ENCODE measurements around the gene PCDHA1. TPM values are rescaled to one million over a fixed set of nuclear protein-coding genes. Genes with fewer than 3 reads are reported as not detected.

The PCDHA1 gene
- total and polyA plus RNA-seq, 2 of the 13 experiments (the other 11 are each of a cell fraction or from before 2014, with no cell fraction given): not detected

GRCh38 chr5:140967226-140967893 is 181.4 kb downstream of the PCDHA1 start:
- 82% methylated on average over 8 of the region's 34 CpGs for WGBS (ENCODE audit: low lambda C conversion rate)
- H3K27ac ChIP-seq (ENCODE audit: extremely low read length, insufficient read depth, low read length): no peak overlapping the region
- no peaks in the 10 kb centered on the region for H3K36me3 ChIP-seq (replicated peaks in 1 of 2; ENCODE audit: control insufficient read depth in 1 of 2, insufficient read depth in 2 of 2, low read length in 2 of 2)
- no peak overlapping the region for H3K4me2 ChIP-seq (ENCODE audit: low read depth, low read length)
- in situ Hi-C loops (cut with HindIII; ENCODE audit: extremely low pct_ligation_motif_present, low pct_unique_long_range_greater_than_20kb) (no loop called here), intact Hi-C loops (cut with micrococcal nuclease; ENCODE audit: unreplicated experiment) (no loop called here)
- DNase-seq (ENCODE audit: low spot score): no peak
- no peaks in the 10 kb centered on the region for H3K4me1 ChIP-seq (ENCODE audit: insufficient read depth, low read length)
- no peak overlapping the region for H3K9ac ChIP-seq (ENCODE audit: insufficient read depth, low read depth, low read length)
- BruUV-seq (replicated peaks): no TSS peak
- H3K4me3 ChIP-seq (replicated peaks in 1 of 3; ENCODE audit: insufficient read depth in 1 of 3, low read depth in 2 of 3, low read length in 3 of 3): no peak overlapping the region
- H3K79me2 ChIP-seq (ENCODE audit: insufficient read depth, low read length): no peaks in the 10 kb centered on the region
- H3K9me3 ChIP-seq (ENCODE audit: low read length): no peaks in the 10 kb centered on the region
- no peak overlapping the region for H2AFZ ChIP-seq (ENCODE audit: low read length)
- no peak; the same call in 1 of the 3 replicates for ATAC-seq
- TF ChIP-seq, protein P1, sequence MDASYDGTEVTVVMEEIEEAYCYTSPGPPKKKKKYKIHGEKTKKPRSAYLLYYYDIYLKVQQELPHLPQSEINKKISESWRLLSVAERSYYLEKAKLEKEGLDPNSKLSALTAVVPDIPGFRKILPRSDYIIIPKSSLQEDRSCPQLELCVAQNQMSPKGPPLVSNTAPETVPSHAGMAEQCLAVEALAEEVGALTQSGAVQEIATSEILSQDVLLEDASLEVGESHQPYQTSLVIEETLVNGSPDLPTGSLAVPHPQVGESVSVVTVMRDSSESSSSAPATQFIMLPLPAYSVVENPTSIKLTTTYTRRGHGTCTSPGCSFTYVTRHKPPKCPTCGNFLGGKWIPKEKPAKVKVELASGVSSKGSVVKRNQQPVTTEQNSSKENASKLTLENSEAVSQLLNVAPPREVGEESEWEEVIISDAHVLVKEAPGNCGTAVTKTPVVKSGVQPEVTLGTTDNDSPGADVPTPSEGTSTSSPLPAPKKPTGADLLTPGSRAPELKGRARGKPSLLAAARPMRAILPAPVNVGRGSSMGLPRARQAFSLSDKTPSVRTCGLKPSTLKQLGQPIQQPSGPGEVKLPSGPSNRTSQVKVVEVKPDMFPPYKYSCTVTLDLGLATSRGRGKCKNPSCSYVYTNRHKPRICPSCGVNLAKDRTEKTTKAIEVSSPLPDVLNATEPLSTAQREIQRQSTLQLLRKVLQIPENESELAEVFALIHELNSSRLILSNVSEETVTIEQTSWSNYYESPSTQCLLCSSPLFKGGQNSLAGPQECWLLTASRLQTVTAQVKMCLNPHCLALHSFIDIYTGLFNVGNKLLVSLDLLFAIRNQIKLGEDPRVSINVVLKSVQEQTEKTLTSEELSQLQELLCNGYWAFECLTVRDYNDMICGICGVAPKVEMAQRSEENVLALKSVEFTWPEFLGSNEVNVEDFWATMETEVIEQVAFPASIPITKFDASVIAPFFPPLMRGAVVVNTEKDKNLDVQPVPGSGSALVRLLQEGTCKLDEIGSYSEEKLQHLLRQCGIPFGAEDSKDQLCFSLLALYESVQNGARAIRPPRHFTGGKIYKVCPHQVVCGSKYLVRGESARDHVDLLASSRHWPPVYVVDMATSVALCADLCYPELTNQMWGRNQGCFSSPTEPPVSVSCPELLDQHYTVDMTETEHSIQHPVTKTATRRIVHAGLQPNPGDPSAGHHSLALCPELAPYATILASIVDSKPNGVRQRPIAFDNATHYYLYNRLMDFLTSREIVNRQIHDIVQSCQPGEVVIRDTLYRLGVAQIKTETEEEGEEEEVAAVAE (CRISPR knock-in tag; IDR thresholded peaks at IDR 0.05; ENCODE audit: borderline replicate concordance): no peak
- TF ChIP-seq ZNF432 (CRISPR knock-in tag; IDR thresholded peaks at IDR 0.05; ENCODE audit: borderline replicate concordance): no peak
- TF ChIP-seq KDM4B (CRISPR knock-in tag; IDR thresholded peaks at IDR 0.05): no peak
- no peak for TF ChIP-seq KLF9 (CRISPR knock-in tag; IDR thresholded peaks at IDR 0.05; ENCODE audit: low read depth)
- no peak for TF ChIP-seq BRCA1 (CRISPR knock-in tag; IDR thresholded peaks at IDR 0.05)
- TF ChIP-seq ADNP (CRISPR knock-in tag; IDR thresholded peaks at IDR 0.05): no peak
- no peak for TF ChIP-seq ELF4 (CRISPR knock-in tag; IDR thresholded peaks at IDR 0.05; ENCODE audit: borderline replicate concordance)
- no peak for TF ChIP-seq MAX (IDR thresholded peaks at IDR 0.05)
- no peak for TF ChIP-seq FOXO4 (CRISPR knock-in tag; conservative IDR thresholded peaks at IDR 0.05)
- no peak for TF ChIP-seq CREB1 (IDR thresholded peaks at IDR 0.05)
- TF ChIP-seq CREB1 (CRISPR knock-in tag; IDR thresholded peaks at IDR 0.05): no peak
- no peak for TF ChIP-seq HNF1B (CRISPR knock-in tag; IDR thresholded peaks at IDR 0.05)
- no peaks in the 10 kb centered on the region for H4K20me1 ChIP-seq (ENCODE audit: insufficient read depth, low read length)
- ChIA-PET POLR2A (no interaction called here), CTCF (ENCODE audit: low intra/inter-chr PET ratio, low total read pairs) (no interaction called here)
- FAIRE-seq: no peak
- H3K27me3 ChIP-seq (ENCODE audit: control insufficient read depth in 1 of 2, insufficient read depth in 2 of 2, low read length in 2 of 2): peaks cover 0 to 20% of the 10 kb centered on the region in 2 experiments; a peak in 3 of 5 replicates
